ENCODE results near the gene ZNF622.

DNA sequence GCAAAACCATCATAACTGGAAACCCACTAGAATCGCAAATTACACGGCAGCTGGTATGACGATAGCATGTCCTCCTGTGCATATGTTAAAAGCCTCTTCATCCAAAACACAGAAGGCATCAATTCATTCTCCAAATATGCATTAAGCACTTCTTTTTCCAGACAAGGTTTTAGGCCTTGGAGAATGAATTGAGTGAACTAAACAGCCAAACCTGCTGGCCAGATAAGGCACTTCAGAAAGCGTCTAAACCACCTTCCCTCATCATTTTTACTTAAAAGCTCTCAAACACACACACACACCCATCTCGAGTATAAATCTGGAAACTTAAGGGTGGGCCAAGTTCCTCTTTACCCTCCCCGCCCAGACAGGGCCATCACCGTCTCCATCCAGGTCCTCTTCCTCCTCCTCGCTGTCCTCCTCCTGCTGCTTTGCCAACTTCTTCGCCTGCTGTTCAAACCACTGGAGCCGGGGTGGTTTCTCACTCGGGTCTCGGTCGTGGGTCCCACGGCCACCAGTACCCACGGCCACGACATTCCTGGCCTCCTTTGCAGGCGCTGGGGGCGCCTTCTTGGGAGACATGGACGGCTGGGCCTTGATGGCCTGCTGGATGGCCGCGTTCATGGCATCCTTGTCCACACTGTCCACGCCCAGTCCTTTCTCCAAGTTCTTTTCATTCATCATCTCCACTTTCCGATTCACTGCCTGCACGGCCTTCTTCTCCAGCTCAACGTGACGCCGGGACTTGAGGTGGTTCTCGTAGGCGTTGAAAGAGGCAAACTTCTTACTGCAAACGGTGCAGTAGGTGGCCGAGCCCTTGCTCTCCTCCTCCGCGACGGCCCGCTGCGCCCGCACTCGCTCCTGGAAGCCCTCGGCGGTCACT lies 696 bp downstream of the ZNF622 start:
- TF ChIP-seq, protein P1, sequence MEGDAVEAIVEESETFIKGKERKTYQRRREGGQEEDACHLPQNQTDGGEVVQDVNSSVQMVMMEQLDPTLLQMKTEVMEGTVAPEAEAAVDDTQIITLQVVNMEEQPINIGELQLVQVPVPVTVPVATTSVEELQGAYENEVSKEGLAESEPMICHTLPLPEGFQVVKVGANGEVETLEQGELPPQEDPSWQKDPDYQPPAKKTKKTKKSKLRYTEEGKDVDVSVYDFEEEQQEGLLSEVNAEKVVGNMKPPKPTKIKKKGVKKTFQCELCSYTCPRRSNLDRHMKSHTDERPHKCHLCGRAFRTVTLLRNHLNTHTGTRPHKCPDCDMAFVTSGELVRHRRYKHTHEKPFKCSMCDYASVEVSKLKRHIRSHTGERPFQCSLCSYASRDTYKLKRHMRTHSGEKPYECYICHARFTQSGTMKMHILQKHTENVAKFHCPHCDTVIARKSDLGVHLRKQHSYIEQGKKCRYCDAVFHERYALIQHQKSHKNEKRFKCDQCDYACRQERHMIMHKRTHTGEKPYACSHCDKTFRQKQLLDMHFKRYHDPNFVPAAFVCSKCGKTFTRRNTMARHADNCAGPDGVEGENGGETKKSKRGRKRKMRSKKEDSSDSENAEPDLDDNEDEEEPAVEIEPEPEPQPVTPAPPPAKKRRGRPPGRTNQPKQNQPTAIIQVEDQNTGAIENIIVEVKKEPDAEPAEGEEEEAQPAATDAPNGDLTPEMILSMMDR (IDR thresholded peaks at IDR 0.05): peak in 1 of 4 experiments; percentile 14
- no peak for TF ChIP-seq POLR2AphosphoS5 (IDR thresholded peaks at IDR 0.05)

Measured in sigmoid colon (tissue), 4 donors.